ENCODE measurements around the gene PXK.
"Not testable (repeated sequence)": the region's sequence is repeated elsewhere in the genome, so short reads cannot be mapped to it uniquely, and the experiment has no call there.

Gene PXK

DNA sequence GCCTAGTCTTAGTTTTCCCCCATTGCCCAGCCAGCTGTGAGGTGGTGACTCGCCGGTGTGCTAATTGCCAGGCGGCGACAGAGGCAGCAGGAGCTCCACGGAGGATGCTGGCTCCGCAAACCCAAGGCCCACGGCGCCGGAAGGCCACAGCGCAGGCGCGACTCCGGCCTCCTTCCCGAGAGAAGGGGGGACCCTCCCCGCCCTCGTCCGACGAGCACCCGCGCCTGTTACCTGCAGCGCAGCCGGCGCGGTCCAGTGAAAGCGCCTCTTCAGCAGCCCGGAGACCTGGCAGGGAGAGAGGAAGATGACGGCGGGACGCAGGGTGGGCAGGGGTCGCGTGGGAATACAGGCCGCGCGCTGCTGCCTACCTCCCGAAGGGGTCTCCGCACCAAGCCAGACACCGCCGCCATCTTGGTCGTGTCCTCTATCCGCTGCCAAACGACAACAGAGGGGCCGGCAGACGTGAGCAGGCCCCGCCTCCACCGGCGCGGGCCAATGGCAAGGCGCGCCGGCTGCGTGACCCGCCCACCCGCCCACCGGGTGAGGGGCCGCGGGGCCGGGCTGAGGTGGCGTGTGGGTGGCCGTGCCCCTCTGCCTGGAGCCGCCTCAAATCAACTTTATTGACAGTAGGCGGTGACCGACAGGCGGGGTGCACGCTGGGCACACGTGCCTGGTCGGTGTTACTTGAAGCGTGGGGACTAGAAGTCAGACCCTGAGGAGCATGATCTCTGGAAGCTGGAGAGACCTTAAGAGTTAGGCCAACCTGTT, 100.9 kb downstream of the PXK start, which contains the start of gene PDHB:
PDHB (minus strand) TSS at position 433 of the 768 bp plus-strand sequence; CDS start at position 410, 23 bp downstream.
- peak within 1 kb of the TSS; percentile 66 for H3K4me3 ChIP-seq (ENCODE audit: low read depth, low read length)
- TF ChIP-seq, protein P1, sequence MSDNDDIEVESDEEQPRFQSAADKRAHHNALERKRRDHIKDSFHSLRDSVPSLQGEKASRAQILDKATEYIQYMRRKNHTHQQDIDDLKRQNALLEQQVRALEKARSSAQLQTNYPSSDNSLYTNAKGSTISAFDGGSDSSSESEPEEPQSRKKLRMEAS (IDR thresholded peaks at IDR 0.05; ENCODE audit: low read depth, low read length): peak; percentile 97
- TF ChIP-seq, protein P2, sequence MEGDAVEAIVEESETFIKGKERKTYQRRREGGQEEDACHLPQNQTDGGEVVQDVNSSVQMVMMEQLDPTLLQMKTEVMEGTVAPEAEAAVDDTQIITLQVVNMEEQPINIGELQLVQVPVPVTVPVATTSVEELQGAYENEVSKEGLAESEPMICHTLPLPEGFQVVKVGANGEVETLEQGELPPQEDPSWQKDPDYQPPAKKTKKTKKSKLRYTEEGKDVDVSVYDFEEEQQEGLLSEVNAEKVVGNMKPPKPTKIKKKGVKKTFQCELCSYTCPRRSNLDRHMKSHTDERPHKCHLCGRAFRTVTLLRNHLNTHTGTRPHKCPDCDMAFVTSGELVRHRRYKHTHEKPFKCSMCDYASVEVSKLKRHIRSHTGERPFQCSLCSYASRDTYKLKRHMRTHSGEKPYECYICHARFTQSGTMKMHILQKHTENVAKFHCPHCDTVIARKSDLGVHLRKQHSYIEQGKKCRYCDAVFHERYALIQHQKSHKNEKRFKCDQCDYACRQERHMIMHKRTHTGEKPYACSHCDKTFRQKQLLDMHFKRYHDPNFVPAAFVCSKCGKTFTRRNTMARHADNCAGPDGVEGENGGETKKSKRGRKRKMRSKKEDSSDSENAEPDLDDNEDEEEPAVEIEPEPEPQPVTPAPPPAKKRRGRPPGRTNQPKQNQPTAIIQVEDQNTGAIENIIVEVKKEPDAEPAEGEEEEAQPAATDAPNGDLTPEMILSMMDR (IDR thresholded peaks at IDR 0.05; ENCODE audit: low read depth, low read length): no peak
- TF ChIP-seq MYC (IDR thresholded peaks at IDR 0.05; ENCODE audit: low read depth, low read length): peak; percentile 95
- peak; percentile 82 for TF ChIP-seq POLR2A (IDR thresholded peaks at IDR 0.05; ENCODE audit: extremely low read depth, insufficient read length)
- peak; percentile 93 for DNase-seq (ENCODE audit: low read depth)

DNA sequence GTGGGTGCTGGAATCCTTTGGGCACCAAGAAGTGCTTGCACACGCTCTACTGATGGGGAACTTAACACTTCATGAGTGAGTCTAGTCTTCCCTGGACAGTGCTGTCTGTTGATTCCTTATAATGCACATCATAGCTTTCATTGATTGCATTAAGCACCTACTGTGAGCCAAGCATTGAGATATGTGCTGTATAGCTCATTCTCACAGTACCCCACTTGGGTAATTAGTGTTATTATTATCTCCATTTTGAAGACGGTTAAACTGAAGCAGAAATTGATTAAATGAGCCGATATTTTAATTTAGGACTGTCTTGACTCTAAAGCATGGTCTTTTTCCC, 101.4 kb downstream of the PXK start:
- TF ChIP-seq, protein P2 (IDR thresholded peaks at IDR 0.05; ENCODE audit: low read depth, low read length): no peak

DNA sequence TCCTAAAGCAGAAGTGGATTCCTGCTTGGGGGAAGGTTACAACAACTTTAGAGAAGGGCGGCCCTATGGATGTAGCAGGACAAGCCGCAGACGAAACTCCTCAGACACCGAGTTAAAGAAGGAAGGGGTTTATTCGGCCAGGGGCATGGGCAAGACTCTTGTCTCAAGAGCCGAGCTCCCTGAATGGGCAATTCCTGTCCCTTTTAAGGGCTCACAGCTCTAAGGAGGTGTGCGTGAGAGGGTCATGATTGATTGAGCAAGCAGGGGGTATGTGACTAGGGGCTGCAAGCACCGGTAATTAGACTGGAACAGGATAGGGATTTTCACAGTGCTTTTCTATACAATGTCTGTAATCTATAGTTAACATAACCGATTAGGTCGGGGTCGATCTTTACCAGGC, 101.8 kb downstream of the PXK start:
- TF ChIP-seq POLR2A (IDR thresholded peaks at IDR 0.05; ENCODE audit: extremely low read depth, insufficient read length) (no peak), MYC (IDR thresholded peaks at IDR 0.05; ENCODE audit: low read depth, low read length) (no peak)
- TF ChIP-seq, protein P2 (IDR thresholded peaks at IDR 0.05; ENCODE audit: low read depth, low read length): no peak
- TF ChIP-seq, protein P1 (IDR thresholded peaks at IDR 0.05; ENCODE audit: low read depth, low read length): no peak
- no peak for DNase-seq (ENCODE audit: low read depth)
- no peak overlapping the region for H3K4me3 ChIP-seq (ENCODE audit: low read depth, low read length)

More for the DNA sequence above, 101.4 kb downstream of the PXK start:
- no peak for DNase-seq (ENCODE audit: low read depth)
- H3K4me3 ChIP-seq (ENCODE audit: low read depth, low read length): peak overlapping the region; percentile 40

DNA sequence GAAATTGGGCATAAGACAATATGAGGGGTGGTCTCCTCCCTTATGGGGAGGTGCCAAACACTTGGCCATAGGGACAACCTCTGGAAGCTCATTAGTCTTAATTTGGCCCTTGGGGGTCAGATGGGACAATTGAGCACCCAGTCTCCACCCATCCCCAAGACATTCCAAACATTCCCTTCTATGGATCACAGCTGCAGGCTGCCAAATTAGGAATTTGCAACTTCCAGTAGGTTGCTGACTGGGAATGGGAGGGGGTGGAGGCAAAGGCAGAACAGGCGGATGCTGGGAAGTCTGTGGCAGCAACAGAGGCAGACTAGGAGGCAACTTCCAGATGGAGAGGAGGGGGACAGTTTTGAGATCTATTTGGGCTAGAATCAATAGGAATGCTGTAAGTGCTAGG, 102.3 kb downstream of the PXK start:
- no peak for TF ChIP-seq POLR2A (IDR thresholded peaks at IDR 0.05; ENCODE audit: extremely low read depth, insufficient read length)
- TF ChIP-seq, protein P2 (IDR thresholded peaks at IDR 0.05; ENCODE audit: low read depth, low read length): no peak
- TF ChIP-seq, protein P1 (IDR thresholded peaks at IDR 0.05; ENCODE audit: low read depth, low read length): no peak
- TF ChIP-seq MYC (IDR thresholded peaks at IDR 0.05; ENCODE audit: low read depth, low read length): no peak
- DNase-seq (ENCODE audit: low read depth): no peak
- no peak overlapping the region for H3K4me3 ChIP-seq (ENCODE audit: low read depth, low read length)

DNA sequence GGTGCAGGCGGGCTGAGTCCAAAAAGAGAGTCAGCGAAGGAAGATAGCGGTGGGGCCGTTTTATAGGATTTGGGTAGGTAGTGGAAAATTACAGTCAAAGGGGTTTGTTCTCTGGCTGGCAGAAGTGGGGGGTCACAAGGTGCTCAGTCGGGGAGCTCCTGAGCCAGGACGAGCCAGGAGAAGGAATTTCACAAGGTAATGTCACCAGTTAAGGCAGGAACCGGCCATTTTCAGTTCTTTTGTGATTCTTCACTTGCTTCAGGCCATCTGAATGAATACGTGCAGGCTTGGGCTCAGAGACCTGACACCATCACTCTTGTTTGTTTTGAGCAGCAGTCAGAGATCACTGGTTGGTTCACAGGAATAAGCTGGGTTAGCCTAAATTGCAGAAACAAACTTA, 104.6 kb downstream of the PXK start:
- not testable (repeated sequence) for DNase-seq (ENCODE audit: low read depth); H3K4me3 ChIP-seq (ENCODE audit: low read depth, low read length)

DNA sequence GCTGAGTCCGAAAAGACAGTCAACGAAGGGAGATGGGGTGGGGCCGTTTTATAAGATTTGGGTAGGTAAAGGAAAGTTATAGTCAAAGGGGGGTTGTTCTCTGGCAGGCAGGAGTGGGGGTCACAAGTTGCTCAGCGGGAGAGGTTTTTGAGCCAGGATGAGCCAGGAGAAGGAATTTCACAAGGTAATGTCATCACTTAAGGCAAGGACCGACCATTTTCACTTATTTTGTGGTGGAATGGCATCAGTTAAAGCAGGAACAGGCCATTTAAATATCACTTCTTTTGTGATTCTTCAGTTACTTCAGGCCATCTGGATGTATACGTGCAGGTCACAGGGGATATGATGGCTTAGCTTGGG, 108.3 kb downstream of the PXK start:
- not testable (repeated sequence) for DNase-seq (ENCODE audit: low read depth); H3K4me3 ChIP-seq (ENCODE audit: low read depth, low read length)

DNA sequence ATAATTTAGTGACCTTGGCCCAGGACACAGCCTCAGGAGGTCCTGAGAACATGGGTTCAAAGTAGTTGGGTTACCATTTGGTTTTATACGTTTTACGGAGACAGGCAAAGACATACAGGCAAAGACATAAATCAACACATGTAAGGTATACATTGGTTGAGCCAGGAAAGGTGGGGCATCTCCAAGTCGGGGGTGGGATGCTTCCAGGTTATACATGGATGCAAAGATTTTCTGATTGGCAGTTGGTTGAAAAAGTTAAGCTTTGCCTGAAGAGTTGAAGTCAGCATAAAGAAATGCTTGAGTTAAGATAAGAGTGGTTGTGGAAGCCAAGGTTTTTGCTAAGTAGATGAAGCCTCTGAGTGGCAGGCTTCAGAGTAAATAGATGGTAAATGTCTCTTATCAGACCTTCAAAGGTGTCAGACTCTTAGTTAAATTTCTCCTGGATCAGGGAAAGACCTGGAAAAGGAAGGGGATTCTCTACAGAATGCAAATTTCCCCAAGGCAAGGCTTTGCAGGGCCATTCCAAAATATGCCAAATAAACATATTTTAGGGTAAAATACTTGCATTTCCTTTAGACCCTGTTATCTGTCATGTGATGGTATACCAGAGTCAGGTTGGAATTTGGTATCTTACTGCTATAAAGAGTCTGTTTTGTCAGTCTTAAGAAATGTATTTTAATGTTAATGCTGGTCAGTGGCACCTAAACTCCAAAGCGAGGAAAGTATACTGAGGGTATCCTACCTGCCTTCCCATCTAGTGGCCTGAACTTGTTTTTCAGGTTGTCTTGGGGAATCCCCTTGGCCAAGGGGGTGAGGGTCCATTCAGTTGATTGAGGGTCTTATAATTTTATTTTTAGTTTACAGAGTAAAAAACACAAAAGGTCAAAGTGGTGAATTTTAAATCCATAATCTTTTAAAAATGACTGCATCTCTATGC, 109.1 kb downstream of the PXK start:
- TF ChIP-seq MYC (IDR thresholded peaks at IDR 0.05; ENCODE audit: low read depth, low read length) (no peak), POLR2A (IDR thresholded peaks at IDR 0.05; ENCODE audit: extremely low read depth, insufficient read length) (no peak)
- TF ChIP-seq, protein P2 (IDR thresholded peaks at IDR 0.05; ENCODE audit: low read depth, low read length): no peak
- TF ChIP-seq, protein P1 (IDR thresholded peaks at IDR 0.05; ENCODE audit: low read depth, low read length): no peak
- no peak for DNase-seq (ENCODE audit: low read depth)
- H3K4me3 ChIP-seq (ENCODE audit: low read depth, low read length): no peak overlapping the region
